Islet of Langerhans (tissue), 1 donor: ENCODE measurements around the gene HVCN1.
"Not testable (repeated sequence)": the region's sequence is repeated elsewhere in the genome, so short reads cannot be mapped to it uniquely, and the experiment has no call there.

Experiments used
- FAIRE-seq: peaks from one replicate; lab custom pipeline; 2011; peaks lifted over from hg19 to GRCh38; lab: Jason Lieb, UNC

HVCN1 gene

GRCh38 chr12:110688446-110689280, at the start of gene HVCN1:
TSS of gene HVCN1 (minus strand) at chr12:110689115. CDS start at chr12:110683245, 5,870 bp downstream.
- FAIRE-seq: no peak

DNA sequence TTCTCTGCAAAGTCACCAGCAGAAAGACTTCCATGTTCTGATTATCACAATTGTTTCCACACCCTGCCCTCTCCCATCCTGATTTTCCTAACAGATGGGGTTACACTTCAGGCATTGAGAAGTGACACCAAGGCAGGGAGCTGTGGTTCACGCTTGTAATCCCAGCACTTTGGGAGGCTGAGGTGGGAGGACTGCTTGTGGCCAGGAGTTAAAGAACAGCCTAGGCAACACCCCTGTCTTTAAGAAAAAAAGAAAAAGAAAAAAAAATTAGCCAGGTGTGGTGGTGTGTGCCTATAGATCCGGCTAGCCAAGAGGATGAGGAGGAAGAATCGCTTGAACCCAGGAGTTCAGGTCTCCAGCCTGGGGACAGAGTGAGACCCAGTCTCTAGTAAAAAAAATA, 48.6 kb upstream of the HVCN1 start:
- no peak for FAIRE-seq

- FAIRE-seq: not testable (repeated sequence)
These were observed 48.1 kb upstream of the HVCN1 start for GRCh38 chr12:110737016-110737415.

- FAIRE-seq: no peak
These were observed 45.0 kb upstream of the HVCN1 start for GRCh38 chr12:110733900-110734299.

DNA sequence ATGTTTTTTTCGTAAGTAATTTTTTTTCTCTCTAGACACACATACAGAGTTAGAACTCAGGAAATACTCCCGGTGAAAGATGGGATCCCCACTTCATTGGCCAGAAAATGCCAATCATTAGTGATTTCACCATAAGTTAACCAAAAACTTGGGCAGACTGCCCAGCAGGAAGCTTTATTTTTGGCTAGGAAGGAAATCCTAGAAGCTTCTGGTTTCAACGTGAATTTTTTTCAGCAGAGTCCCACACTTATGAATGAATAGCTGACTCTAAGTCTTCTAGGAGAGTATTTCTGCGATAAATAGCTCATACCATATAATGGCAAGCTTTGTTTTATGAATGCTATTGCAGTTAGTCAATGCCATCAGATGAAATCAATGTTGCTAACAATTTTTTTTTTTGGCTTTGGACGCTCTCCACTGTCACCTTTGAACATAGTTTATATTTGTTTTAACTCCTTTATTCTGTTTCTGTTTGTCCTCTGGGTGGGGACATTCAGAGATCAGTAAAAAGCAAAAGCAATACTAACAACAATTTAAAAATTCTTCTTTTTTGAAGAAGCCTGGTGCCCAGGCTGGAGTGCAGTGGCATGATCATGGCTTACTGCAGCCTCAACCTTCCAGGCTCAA, 44.3 kb upstream of the HVCN1 start:
- FAIRE-seq: no peak

GRCh38 chr12:110732572-110732971, 43.7 kb upstream of the HVCN1 start:
- no peak for FAIRE-seq

GRCh38 chr12:110731479-110731878, 42.6 kb upstream of the HVCN1 start:
- no peak for FAIRE-seq

DNA sequence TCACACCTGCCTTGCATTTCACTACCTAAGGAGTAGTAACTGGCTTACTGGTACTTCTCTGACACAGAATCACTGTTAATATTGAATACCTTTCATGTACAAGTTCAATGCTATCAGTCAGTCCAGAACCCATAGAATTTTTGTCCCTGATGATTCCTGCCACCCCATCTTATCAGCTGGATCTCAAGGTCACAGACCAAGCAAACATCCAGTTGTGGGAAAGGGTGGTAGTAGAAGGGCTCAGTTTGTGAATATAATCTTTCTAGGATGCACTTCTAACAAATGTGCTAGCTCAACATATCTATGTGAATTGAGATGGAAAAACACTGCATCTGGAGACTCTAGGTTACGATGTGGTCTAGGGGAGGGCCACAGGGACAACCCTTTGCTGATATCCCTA, 39.7 kb upstream of the HVCN1 start:
- FAIRE-seq: no peak

DNA sequence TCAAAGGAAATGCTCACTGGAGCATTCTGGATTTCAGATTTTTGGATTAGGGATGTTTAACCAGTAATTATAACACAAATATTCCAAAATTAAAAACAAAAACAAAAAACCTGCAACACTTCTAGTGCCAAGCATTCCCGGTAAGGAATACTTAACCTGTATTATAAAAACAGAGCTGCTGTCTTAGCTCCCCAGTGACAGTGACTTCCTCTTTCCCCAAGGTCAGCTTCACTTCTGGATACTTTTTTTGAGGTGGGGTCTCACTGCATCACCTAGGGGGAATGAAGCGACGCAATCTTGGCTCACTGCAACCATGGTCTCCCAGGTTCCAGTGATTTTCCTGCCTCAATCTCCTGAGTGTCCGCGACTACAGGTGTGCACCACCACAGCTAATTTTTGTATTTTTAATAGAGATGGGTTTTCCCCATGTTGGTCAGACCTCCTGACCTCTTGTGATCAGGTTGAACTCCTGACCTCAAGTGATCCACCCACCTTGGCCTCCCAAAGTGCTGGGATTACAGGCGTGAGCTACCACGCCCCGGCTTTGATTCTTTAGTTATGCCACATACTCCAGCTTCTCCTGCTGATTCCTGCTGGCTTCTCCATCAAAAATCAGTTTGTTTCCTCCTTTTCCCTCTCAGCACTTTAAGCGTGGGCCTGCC, 37.9 kb upstream of the HVCN1 start:
- FAIRE-seq: no peak

DNA sequence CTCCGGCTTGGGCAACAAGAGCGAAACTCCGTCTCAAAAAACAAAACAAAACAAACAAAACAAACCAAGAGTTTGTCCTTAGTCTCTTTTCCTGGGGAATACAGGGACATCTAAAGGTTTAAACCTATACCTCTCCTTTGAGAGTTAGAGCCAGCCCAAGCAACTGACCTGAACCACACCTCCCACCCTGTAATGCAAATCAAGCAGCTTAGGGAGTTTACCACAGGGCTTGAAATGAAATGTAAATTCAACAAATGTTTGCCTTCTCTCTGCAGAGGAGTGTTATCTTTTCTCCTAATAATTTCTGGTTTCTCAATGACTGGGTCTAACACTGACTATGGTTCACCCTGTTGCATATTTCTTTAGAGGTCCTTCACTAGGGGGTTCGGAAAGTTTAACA, 37.1 kb upstream of the HVCN1 start:
- no peak for FAIRE-seq

- no peak for FAIRE-seq
These were observed 36.4 kb upstream of the HVCN1 start for GRCh38 chr12:110725267-110725666.

DNA sequence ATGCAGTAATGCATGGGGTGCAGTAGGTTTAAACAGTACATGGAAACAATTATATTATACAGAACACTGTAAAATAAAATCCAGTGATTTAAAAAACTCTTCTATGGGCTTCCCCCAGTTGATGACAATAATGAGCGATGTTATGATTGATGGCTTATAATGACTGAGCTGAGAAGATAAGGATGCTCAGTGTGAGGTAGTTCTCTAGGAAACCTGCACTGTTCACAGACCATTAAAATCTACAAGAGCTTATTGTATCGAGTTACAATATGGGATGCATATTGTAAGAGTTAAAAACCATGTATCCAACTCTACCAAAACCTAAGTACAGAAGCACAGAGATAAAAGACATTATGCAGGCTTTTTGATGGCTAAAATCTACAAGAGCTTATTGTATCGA, 34.0 kb upstream of the HVCN1 start:
- FAIRE-seq: not testable (repeated sequence)

DNA sequence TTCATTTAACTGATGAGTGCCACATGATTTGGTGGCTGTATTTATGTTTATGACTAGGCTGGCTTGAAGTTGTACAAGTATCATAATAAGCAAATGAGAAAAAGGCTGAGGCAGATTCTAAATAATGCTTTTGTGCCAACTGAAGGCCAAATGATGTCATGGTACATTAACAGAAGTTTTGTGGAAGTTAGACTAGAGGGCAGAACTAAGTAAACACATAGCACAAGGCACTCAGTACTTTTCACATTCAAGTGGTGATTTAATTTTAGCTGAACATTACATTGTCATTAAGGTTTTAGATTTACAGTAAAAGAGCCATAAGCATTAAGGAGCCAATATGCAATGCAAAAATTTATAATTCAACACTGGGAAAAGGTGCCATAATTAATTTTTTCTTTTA, 32.7 kb upstream of the HVCN1 start:
- FAIRE-seq: no peak

DNA sequence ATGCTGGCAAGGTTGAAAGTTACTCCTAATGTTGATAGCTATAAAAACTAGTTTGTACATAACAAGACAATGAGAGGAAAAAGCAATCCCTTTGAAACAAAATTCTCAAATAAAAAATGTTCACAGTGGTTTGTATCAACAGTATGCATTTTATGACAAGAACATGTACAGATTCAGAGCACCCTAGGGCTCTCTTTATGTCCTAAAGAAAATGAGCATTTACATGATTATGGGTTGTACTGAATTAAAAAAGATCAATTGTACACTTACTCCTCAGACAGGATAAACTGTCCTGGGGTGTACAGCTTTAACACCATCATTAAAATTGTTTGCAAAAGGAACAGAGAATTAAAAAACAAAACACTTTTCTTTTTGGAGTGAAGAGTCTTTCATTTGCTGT, 31.6 kb upstream of the HVCN1 start:
- no peak for FAIRE-seq

DNA sequence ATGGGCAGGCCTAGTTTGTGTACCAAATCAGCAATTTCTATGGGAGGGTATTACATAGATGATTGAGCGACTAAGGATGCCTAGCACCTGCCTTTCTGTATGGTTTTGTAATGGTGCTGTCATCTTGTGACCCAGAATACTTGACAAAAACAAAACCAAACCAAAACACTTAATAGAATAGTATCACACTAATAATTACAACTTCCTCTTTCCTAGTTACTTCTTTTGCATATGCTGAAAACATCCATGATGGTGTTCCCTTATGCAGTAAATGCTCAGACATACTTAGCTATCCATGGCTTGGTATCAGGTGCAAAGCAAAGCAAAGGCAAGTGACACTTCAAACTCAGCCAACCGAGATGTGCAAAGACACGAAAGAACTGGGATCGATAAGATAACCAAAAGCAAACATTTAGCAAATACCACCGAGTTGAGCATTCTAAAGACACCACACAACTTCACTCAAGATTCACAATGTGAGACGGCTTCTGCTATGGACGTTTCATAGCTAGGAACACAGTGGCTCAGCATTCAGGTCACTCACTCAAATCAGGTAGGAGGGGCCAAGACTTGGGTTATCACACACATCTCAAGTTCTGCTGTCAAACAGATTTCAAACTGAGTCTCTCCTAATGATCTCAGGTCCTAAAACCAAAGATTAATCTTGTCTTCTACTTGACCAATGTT, 29.4 kb upstream of the HVCN1 start:
- no peak for FAIRE-seq

- no peak for FAIRE-seq
These were observed 28.1 kb upstream of the HVCN1 start for GRCh38 chr12:110717037-110717436.

- FAIRE-seq: no peak
These were observed 20.0 kb upstream of the HVCN1 start for GRCh38 chr12:110708917-110709316.

DNA sequence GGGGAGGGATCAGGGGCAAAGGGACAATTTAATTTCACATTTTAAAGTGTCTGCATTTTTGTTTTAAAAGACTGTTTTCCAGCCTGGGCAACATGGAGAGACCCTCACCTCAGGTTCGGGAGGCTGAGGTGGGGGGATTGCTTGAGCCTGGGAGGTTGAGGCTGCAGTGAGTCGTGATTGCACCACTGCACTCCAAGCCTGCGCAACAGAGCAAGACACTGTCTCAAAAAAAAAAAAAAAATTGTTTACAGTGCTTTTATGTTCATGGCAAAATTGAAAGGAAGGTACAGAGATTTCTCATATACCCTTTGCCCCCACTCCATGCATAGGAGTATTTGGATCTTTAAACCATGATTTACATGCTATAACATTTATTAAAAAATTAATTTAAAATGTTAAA, 16.4 kb upstream of the HVCN1 start:
- no peak for FAIRE-seq

- no peak for FAIRE-seq
These were observed 15.8 kb upstream of the HVCN1 start for GRCh38 chr12:110704750-110705149.

- no peak for FAIRE-seq
These were observed 15.3 kb upstream of the HVCN1 start for GRCh38 chr12:110704231-110704630.

DNA sequence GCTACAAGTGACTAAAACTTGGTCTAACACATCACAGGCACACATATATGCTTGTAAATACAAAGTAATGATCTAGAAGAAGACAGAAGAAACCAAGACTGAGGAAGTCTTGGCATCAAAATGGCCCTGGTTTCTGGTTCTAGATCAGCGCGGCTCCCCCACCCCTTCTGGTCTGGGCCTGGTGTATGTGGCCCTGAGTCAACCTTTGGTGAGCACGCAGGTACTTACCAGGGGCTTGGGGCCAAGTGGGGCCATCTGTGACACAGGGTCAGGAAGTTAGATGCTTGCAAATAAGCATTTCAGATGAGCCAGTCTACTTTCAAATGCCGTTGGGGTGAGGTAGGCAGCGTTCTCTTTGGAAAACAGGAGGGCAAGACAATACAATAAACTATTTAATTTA, 13.2 kb upstream of the HVCN1 start:
- FAIRE-seq: no peak

DNA sequence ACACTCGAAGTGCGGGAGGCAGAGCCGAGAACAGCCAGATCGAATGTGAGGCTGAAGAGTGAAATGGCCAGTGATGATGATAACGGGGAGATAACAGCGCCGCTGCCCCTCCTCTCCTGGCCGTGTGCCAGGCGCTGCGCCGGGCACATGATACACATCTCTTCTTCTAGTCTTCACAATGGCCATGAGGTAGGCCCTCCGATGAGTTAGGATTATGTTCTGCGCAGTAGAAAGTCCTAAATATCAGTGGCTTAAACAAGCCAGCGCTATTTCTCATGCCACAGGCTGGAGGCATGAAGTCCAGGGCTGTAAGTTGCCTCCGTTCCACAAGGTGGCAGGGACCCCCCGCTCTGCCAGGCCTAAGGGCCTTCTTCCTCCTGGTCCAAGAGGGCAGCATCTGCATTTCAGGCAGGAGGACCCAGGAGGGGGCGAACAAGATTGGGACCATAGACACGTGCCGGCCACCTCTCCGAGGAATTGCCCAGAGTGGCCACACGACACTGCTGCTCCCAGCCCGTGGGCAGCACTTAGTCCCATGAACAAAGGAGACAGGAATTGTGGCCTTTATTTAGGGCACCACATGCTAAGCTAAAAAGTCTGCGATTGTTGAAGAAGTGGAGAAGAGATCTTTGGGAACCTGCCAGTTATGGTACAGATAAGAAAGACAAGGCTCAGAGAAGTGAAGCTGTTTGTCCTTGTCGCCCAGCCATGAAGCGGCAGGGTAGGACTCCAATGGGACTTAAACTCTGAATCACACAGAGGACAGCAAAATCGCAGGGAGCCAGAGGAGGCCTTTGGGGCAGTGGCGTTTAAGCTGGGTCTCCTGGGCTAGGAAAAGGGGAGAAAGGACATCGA, 10.9 kb upstream of the HVCN1 start:
- no peak for FAIRE-seq
